Heart left ventricle (tissue), 16 donors: Measurements from ENCODE around the gene UMPS. TPM values are rescaled to one million over a fixed set of nuclear protein-coding genes. Genes with fewer than 3 reads are reported as not detected.

ENCODE experiments used
- ATAC-seq, 4 donors: fragments of 200-7000 bp; cut with Tn5 transposase; one replicate each; pipeline ENCODE4 v1.9.1; 2020 to 2022; ENCODE audit warnings: moderate library complexity in 4 of 4, mild to moderate bottlenecking in 3 of 4, moderate number of reproducible peaks in 1 of 4
- DNase-seq, 5 donors: peaks; one replicate each; pipeline ENCODE4 v3.0.0-alpha.2; 2020
- H3K27ac ChIP-seq, 12 donors: fragments of 200-600 bp; sonication (generic) in 4 of 12; one replicate each; pipeline versions ENCODE4 v1.5.0 to v1.8.0; 2016 to 2022; ENCODE audit warnings: mild to moderate bottlenecking in 2 of 12
- H3K27me3 ChIP-seq, 9 donors: fragments of 200-600 bp; sonication (generic) in 2 of 9; one replicate each; pipeline versions ENCODE4 v1.5.1 to v1.8.0; 2016 to 2022; ENCODE audit warnings: mild to moderate bottlenecking in 3 of 9
- H3K36me3 ChIP-seq, 9 donors: fragments of 200-600 bp; sonication (generic) in 2 of 9; one replicate each; pipeline versions ENCODE4 v1.5.0 to v1.8.0; 2018 to 2022; ENCODE audit warnings: mild to moderate bottlenecking in 2 of 9
- H3K4me1 ChIP-seq, 12 donors: fragments of 200-600 bp; sonication (generic) in 4 of 12; one replicate each; pipeline versions ENCODE4 v1.5.0 to v1.8.0; 2016 to 2022; ENCODE audit warnings: mild to moderate bottlenecking in 3 of 12
- H3K4me3 ChIP-seq, 12 donors: fragments of 200-600 bp; sonication (generic) in 4 of 12; one replicate each; pipeline versions ENCODE4 v1.5.0 to v1.8.0; 2017 to 2022; ENCODE audit warnings: mild to moderate bottlenecking in 9 of 12, moderate library complexity in 4 of 12
- H3K9me3 ChIP-seq, 12 donors: fragments of 200-600 bp; sonication (generic) in 4 of 12; one replicate each; pipeline versions ENCODE4 v1.5.0 to v1.8.0; 2016 to 2022; ENCODE audit warnings: mild to moderate bottlenecking in 1 of 12
- CTCF ChIP-seq, 12 donors: fragments of 200-600 bp; sonication (generic) in 4 of 12; IDR thresholded peaks; one replicate each; pipeline versions ENCODE4 v1.5.0 to v1.8.0; 2018 to 2022; ENCODE audit warnings: antibody characterized with exemption in 12 of 12, mild to moderate bottlenecking in 5 of 12
- POLR2A ChIP-seq, 2 donors: fragments of 450-650 bp; IDR thresholded peaks; one replicate each; pipeline ENCODE4 v1.6.1; 2017; ENCODE audit warnings: antibody characterized with exemption in 2 of 2, mild to moderate bottlenecking in 2 of 2, moderate library complexity in 2 of 2
- WGBS, 4 donors: extraction: QIAGEN DNeasy Blood & Tissue Kit in 2 of 4; methylation state at CpG; one replicate each; pipeline versions ENCODE4 v1.1.5 to v1.1.7; 2013 to 2018; 5-methylcytosine and 5-hydroxymethylcytosine counted together
- intact Hi-C, 10 donors: fragments of 100-400 bp; cut with DNase I; formaldehyde crosslinking; loops; one replicate each; pipeline versions ENCODE4 v1.11.1 to v1.14.2; 2022
- polyA plus RNA-seq, 2 donors: library from polyadenylated mRNA; stranded (reverse); fragments of 200-250 nt; gene quantifications; one replicate each; pipeline ENCODE4 v1.2.3, GENCODE V29; 2013
- total RNA-seq, 9 donors: library from RNA; depleted of rRNA in 2 of 9; stranded (reverse); fragments of >200 nt in 2 of 9; fragmentation: NEBNext Ultra II Directional in 3 of 9; extraction: Animal tissue kit (Norgen Biotek cat#: 25700) in 3 of 9; gene quantifications; one replicate each; pipeline versions ENCODE4 v1.1.0 to v1.2.4, GENCODE V29; 2016 to 2023
- donor health status: ischemic (EF 13 %, LVEDD 7.1; RV severe dilation, severe dysfunction).
- donor health status: healthy with polysubstance abuse.
- donor health status: DM: no; HTN: yes; CAD: no.
- donor health status: DM: no; HTN: no; CAD: no.
- donor health status: ischemic (EF 25% LVEDD 6.9; RV normal size, moderate dysfunction).
- donor health status: ischemic (EF 25% LVEDD 5.7; RV mildly dilated, moderate dysfunction).
- donor health status: healthy.
- donor health status: DM: yes; HTN: yes; CAD: no.
- donor health status: ischemic (EF 35%, LVEDD 5.7; RV mildly dilated, moderate dysfunction).
- donor health status: nonischemic (EF 11% LVEDD 7.7; RV severe dilation, severe dysfunction).
- donor health status: DM: yes; HTN: yes; CAD: no.
- donor health status: PGD.
- donor health status: ischemic (EF 29% LVEDD 5.4; RV normal size, mild dysfunction).
- donor health status: nonischemic (EF 23%, LVEDD 6.1; RV moderate dilation, normal function).

Gene UMPS
- total and polyA plus RNA-seq, 11 donors = 2.3 to 15.9 (median 7.1) TPM

GRCh38 chr3:124685067-124685466 lies 45.2 kb upstream of the UMPS start:
- TF ChIP-seq POLR2A (IDR thresholded peaks at IDR 0.05) (no peak), CTCF (IDR thresholded peaks at IDR 0.05) (no peak)
- Histone ChIP-seq H3K36me3 (peaks cover 0 to 12% (median 0%) of the 10 kb centered on the region in 9 donors), H3K4me3 (no peak overlapping the region), H3K27ac (peak overlapping the region in 3 of 12 donors; percentile 17 to 44 (median 40)), H3K9me3 (no peaks in the 10 kb centered on the region), H3K4me1 (peaks cover 0 to 19% (median 5%) of the 10 kb centered on the region in 12 donors), H3K27me3 (no peaks in the 10 kb centered on the region)
- DNase-seq = no peak
- intact Hi-C loops = no loop called here
- 55 to 64% (median 60%) methylated on average over 5 of the region's 5 CpGs for WGBS, 4 donors
- ATAC-seq = no peak

GRCh38 chr3:124685481-124685880 lies 44.8 kb upstream of the UMPS start:
- no peak for DNase-seq
- Histone ChIP-seq H3K27ac (peak overlapping the region in 3 of 12 donors; percentile 17 to 44 (median 40)), H3K36me3 (peaks cover 0 to 8% (median 0%) of the 10 kb centered on the region in 9 donors), H3K4me1 (peaks cover 0 to 19% (median 5%) of the 10 kb centered on the region in 12 donors), H3K9me3 (no peaks in the 10 kb centered on the region), H3K27me3 (no peaks in the 10 kb centered on the region), H3K4me3 (no peak overlapping the region)
- no peak for ATAC-seq
- TF ChIP-seq CTCF (IDR thresholded peaks at IDR 0.05) (no peak), POLR2A (IDR thresholded peaks at IDR 0.05) (no peak)
- intact Hi-C loops = no loop called here
- WGBS, 4 donors = 62 to 82% (median 70%) methylated on average over 7 of the region's 7 CpGs

GRCh38 chr3:124686028-124686670 lies 44.1 kb upstream of the UMPS start:
- intact Hi-C loops = no loop called here
- TF ChIP-seq POLR2A (IDR thresholded peaks at IDR 0.05) (no peak), CTCF (IDR thresholded peaks at IDR 0.05) (no peak)
- H3K27me3 ChIP-seq = no peaks in the 10 kb centered on the region
- no peak overlapping the region for H3K27ac ChIP-seq
- no peak for DNase-seq
- peaks cover 0 to 2% (median 0%) of the 10 kb centered on the region in 9 donors for H3K36me3 ChIP-seq
- H3K4me1 ChIP-seq = peaks cover 0 to 19% (median 5%) of the 10 kb centered on the region in 12 donors
- 75 to 100% (median 96%) methylated on average over 3 of the region's 3 CpGs for WGBS, 4 donors
- H3K9me3 ChIP-seq = no peaks in the 10 kb centered on the region
- no peak overlapping the region for H3K4me3 ChIP-seq
- ATAC-seq = peak in 1 of 4 donors; percentile 6

GRCh38 chr3:124688581-124689454 lies 41.4 kb upstream of the UMPS start:
- no peak overlapping the region for H3K4me3 ChIP-seq
- 19 to 25% (median 21%) methylated on average over 11 of the region's 11 CpGs for WGBS, 4 donors

More at GRCh38 chr3:124688581-124689454, 41.4 kb upstream of the UMPS start:
- ATAC-seq (peak; percentile 40 to 89 (median 80)), DNase-seq (peak; percentile 69 to 78 (median 76))
- intact Hi-C loops = loop anchor here in 9 of 10 donors (1.0 to 2.0 kb wide), 3 partner anchors 122 to 124 kb away; no protein-coding TSS in a partner anchor
- Histone ChIP-seq H3K4me1 (peaks cover 0 to 22% (median 6%) of the 10 kb centered on the region in 12 donors), H3K9me3 (no peaks in the 10 kb centered on the region), H3K36me3 (no peaks in the 10 kb centered on the region), H3K27ac (no peak overlapping the region), H3K27me3 (no peaks in the 10 kb centered on the region)
- TF ChIP-seq POLR2A (IDR thresholded peaks at IDR 0.05) = no peak
- TF ChIP-seq CTCF (IDR thresholded peaks at IDR 0.05) = peak; percentile 80 to 95 (median 86)
